ENCODE measurements around the gene CABP4. TPM values are rescaled to one million over a fixed set of nuclear protein-coding genes. Genes with fewer than 3 reads are reported as not detected.

Gene CABP4
- total RNA-seq, 1 donor from 2014 or later, result 1.4 TPM

DNA sequence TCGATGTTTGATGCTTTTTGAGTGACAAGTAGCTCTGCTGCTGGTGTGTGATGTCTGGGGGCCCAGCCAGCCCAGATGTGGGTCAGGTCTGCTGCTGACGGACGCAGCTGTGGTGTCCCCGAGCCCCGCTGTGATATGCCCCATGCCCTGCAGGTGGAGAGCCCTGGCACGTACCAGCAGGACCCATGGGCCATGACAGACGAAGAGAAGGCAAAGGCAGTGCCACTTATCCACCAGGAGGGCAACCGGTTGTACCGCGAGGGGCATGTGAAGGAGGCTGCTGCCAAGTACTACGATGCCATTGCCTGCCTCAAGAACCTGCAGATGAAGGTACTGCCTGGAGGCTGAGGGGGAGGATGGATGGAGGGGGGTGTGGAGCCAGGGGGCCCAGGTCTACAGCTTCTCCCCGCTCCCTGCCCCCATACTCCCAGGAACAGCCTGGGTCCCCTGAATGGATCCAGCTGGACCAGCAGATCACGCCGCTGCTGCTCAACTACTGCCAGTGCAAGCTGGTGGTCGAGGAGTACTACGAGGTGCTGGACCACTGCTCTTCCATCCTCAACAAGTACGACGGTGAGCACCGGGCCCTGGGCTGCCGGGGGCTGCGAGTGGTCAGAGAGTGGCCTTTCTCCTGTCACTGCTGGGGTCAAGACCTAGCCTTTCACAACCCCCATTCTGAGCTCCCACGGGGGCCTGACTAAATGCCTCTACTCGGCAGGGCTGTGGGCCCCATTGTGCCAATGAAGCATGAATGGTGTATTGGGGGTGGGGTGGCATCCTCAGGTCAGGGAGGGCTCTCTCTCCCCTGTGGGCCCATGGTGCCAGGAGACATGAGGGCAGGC, 35.0 kb downstream of the CABP4 start:
- TF ChIP-seq, protein P1, sequence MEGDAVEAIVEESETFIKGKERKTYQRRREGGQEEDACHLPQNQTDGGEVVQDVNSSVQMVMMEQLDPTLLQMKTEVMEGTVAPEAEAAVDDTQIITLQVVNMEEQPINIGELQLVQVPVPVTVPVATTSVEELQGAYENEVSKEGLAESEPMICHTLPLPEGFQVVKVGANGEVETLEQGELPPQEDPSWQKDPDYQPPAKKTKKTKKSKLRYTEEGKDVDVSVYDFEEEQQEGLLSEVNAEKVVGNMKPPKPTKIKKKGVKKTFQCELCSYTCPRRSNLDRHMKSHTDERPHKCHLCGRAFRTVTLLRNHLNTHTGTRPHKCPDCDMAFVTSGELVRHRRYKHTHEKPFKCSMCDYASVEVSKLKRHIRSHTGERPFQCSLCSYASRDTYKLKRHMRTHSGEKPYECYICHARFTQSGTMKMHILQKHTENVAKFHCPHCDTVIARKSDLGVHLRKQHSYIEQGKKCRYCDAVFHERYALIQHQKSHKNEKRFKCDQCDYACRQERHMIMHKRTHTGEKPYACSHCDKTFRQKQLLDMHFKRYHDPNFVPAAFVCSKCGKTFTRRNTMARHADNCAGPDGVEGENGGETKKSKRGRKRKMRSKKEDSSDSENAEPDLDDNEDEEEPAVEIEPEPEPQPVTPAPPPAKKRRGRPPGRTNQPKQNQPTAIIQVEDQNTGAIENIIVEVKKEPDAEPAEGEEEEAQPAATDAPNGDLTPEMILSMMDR (IDR thresholded peaks at IDR 0.05; ENCODE audit: borderline replicate concordance), result no peak
- no peak overlapping the region for H3K27ac ChIP-seq (replicated peaks)

GRCh38 chr11:67490727-67491065, 35.5 kb downstream of the CABP4 start:
- H3K36me3 ChIP-seq, result peaks cover 79% of the 10 kb centered on the region
- H3K9me3 ChIP-seq (replicated peaks), result no peaks in the 10 kb centered on the region
- TF ChIP-seq, protein P1 (IDR thresholded peaks at IDR 0.05; ENCODE audit: borderline replicate concordance), result no peak
- no peak overlapping the region for H3K4me3 ChIP-seq
- intact Hi-C loops (cut with micrococcal nuclease), result no loop called here
- DNase-seq, result no peak
- H3K27ac ChIP-seq (replicated peaks), result no peak overlapping the region
- H3K4me1 ChIP-seq, result peaks cover 13% of the 10 kb centered on the region
- H3K27me3 ChIP-seq (ENCODE audit: low read depth), result no peaks in the 10 kb centered on the region

More for the DNA sequence above, 35.0 kb downstream of the CABP4 start:
- H3K9me3 ChIP-seq (replicated peaks), result no peaks in the 10 kb centered on the region
- no peaks in the 10 kb centered on the region for H3K27me3 ChIP-seq (ENCODE audit: low read depth)
- intact Hi-C loops (cut with micrococcal nuclease), result no loop called here
- H3K36me3 ChIP-seq, result peaks cover 73% of the 10 kb centered on the region
- DNase-seq, result no peak
- no peak overlapping the region for H3K4me3 ChIP-seq
- peaks cover 19% of the 10 kb centered on the region for H3K4me1 ChIP-seq

DNA sequence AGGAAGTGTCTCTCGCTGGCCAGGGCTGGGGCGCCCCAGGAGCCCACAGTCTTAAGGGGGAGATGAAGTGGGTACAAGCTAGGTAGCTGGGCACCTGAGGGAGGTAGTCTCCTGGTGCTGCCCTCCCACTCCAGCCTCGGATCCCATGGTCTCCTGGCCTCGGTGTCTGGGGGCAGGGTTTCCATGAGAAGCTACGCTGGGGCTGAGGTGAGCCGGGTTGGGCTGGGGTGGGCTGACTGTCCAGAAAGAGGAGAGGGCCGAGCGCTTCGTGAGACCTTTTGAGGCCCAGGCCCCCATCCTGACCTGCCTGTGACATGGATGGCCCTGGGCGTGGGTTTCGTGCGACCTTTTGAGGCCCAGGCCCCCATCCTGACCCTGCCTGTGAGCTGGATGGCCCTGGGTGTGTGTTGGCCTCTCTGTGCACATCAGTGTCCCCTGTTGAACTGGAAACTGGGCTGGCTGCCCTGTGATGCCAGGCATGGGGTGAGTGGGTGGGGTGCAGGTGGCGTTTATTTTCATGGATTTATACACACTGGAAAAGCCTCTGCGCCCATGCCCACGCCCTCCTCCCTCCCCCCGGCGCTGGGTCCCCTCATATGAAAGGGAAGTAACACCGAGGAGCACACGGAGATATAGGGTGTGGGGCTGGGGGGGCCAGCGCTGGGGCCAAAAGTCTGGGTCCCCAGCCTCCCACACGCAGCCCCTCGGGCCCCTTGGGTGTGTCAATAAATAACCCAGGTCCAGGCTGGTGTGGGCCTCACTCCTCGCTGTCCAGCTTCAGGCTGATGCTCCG, 36.3 kb downstream of the CABP4 start:
- Histone ChIP-seq H3K27me3 (ENCODE audit: low read depth) (no peaks in the 10 kb centered on the region), H3K36me3 (peaks cover 86% of the 10 kb centered on the region), H3K4me1 (peaks cover 5% of the 10 kb centered on the region), H3K4me3 (no peak overlapping the region), H3K27ac (replicated peaks) (no peak overlapping the region), H3K9me3 (replicated peaks) (no peaks in the 10 kb centered on the region)
- DNase-seq, result no peak
- intact Hi-C loops (cut with micrococcal nuclease), result no loop called here
- TF ChIP-seq, protein P1 (IDR thresholded peaks at IDR 0.05; ENCODE audit: borderline replicate concordance), result no peak

- no peak overlapping the region for H3K27ac ChIP-seq (replicated peaks)
- intact Hi-C loops (cut with micrococcal nuclease), result no loop called here
- DNase-seq, result no peak
These were observed 37.0 kb downstream of the CABP4 start for GRCh38 chr11:67492069-67492727.

More at GRCh38 chr11:67492069-67492727, 37.0 kb downstream of the CABP4 start:
- TF ChIP-seq, protein P1 (IDR thresholded peaks at IDR 0.05; ENCODE audit: borderline replicate concordance), result no peak
- Histone ChIP-seq H3K4me1 (peaks cover 4% of the 10 kb centered on the region), H3K27me3 (ENCODE audit: low read depth) (no peaks in the 10 kb centered on the region), H3K9me3 (replicated peaks) (no peaks in the 10 kb centered on the region), H3K36me3 (peaks cover 90% of the 10 kb centered on the region), H3K4me3 (no peak overlapping the region)
